ENCODE data around the gene FNBP1. TPM values are rescaled to one million over a fixed set of nuclear protein-coding genes. Genes with fewer than 3 reads are reported as not detected.

The FNBP1 gene
- total RNA-seq, 1 experiment from 2014 or later = 30.8 TPM

- CTCF ChIA-PET = interaction anchor here (0.5 kb wide), 1 partner anchor 31 kb away, joined by 3 read pairs; no protein-coding TSS in a partner anchor
Observed at GRCh38 chr9:129879991-129880653, 162.9 kb downstream of the FNBP1 start.

GRCh38 chr9:129879103-129879699 is 163.8 kb downstream of the FNBP1 start:
- H3K27ac ChIP-seq (ENCODE audit: low read length) = no peak overlapping the region
- H3F3A ChIP-seq (ENCODE audit: low read length, unreplicated experiment) = no peaks in the 10 kb centered on the region
- ChIA-PET CTCF (interaction anchor here (0.5 kb wide), 1 partner anchor 31 kb away, joined by 3 read pairs; no protein-coding TSS in a partner anchor), POLR2A (ENCODE audit: unreplicated experiment) (no interaction called here)
- no peaks in the 10 kb centered on the region for H3K9me2 ChIP-seq (replicated peaks; ENCODE audit: low read length)
- no peaks in the 10 kb centered on the region for H3K9me3 ChIP-seq (ENCODE audit: low read length)
- H3K27me3 ChIP-seq (ENCODE audit: low read length) = no peaks in the 10 kb centered on the region
- no peaks in the 10 kb centered on the region for H4K20me1 ChIP-seq (ENCODE audit: low read length)
- BruUV-seq (replicated peaks) = no TSS peak
- H3K9ac ChIP-seq (ENCODE audit: low read length) = no peak overlapping the region
- TF ChIP-seq EZH2phosphoT487 (IDR thresholded peaks at IDR 0.05; ENCODE audit: borderline replicate concordance, low read length) (no peak), EZH2 (IDR thresholded peaks at IDR 0.05; ENCODE audit: low read length, unreplicated experiment) (no peak), CTCF (conservative IDR thresholded peaks at IDR 0.05; ENCODE audit: low read depth, low read length) (no peak)
- ATAC-seq (no peak), DNase-seq (no peak)
- H3K36me3 ChIP-seq (ENCODE audit: low read depth, low read length) = no peaks in the 10 kb centered on the region
- intact Hi-C loops (cut with micrococcal nuclease) = no loop called here
- H2AFZ ChIP-seq (ENCODE audit: low read length) = no peak overlapping the region
- peaks cover 5% of the 10 kb centered on the region for H3K4me1 ChIP-seq (ENCODE audit: insufficient read depth, low read length)
- H3K4me3 ChIP-seq (ENCODE audit: low read length) = no peak overlapping the region
- H3K4me2 ChIP-seq (ENCODE audit: low read length) = no peak overlapping the region
- no peaks in the 10 kb centered on the region for H3K79me2 ChIP-seq (ENCODE audit: low read length)

More at GRCh38 chr9:129879991-129880653, 162.9 kb downstream of the FNBP1 start:
- Histone ChIP-seq H3K9me3 (ENCODE audit: low read length) (no peaks in the 10 kb centered on the region), H3K27me3 (ENCODE audit: low read length) (no peaks in the 10 kb centered on the region), H2AFZ (ENCODE audit: low read length) (no peak overlapping the region), H3K79me2 (ENCODE audit: low read length) (no peaks in the 10 kb centered on the region), H3K4me3 (ENCODE audit: low read length) (no peak overlapping the region), H3F3A (ENCODE audit: low read length, unreplicated experiment) (no peaks in the 10 kb centered on the region), H3K9me2 (replicated peaks; ENCODE audit: low read length) (no peaks in the 10 kb centered on the region), H3K27ac (ENCODE audit: low read length) (no peak overlapping the region), H3K36me3 (ENCODE audit: low read depth, low read length) (no peaks in the 10 kb centered on the region), H3K9ac (ENCODE audit: low read length) (no peak overlapping the region), H3K4me2 (ENCODE audit: low read length) (no peak overlapping the region), H3K4me1 (ENCODE audit: insufficient read depth, low read length) (peaks cover 13% of the 10 kb centered on the region), H4K20me1 (ENCODE audit: low read length) (no peaks in the 10 kb centered on the region)
- intact Hi-C loops (cut with micrococcal nuclease) = no loop called here
- TF ChIP-seq EZH2 (IDR thresholded peaks at IDR 0.05; ENCODE audit: low read length, unreplicated experiment) (no peak), CTCF (conservative IDR thresholded peaks at IDR 0.05; ENCODE audit: low read depth, low read length) (no peak), EZH2phosphoT487 (IDR thresholded peaks at IDR 0.05; ENCODE audit: borderline replicate concordance, low read length) (no peak)
- POLR2A ChIA-PET (ENCODE audit: unreplicated experiment) = no interaction called here
- no TSS peak for BruUV-seq (replicated peaks)
- DNase-seq = no peak
- ATAC-seq = no peak

- ChIA-PET POLR2A (ENCODE audit: unreplicated experiment) (no interaction called here), CTCF (no interaction called here)
- Histone ChIP-seq H2AFZ (ENCODE audit: low read length) (no peak overlapping the region), H3K27ac (ENCODE audit: low read length) (no peak overlapping the region), H3K9me2 (replicated peaks; ENCODE audit: low read length) (no peaks in the 10 kb centered on the region), H3K27me3 (ENCODE audit: low read length) (no peaks in the 10 kb centered on the region), H3K79me2 (ENCODE audit: low read length) (no peaks in the 10 kb centered on the region), H3K4me3 (ENCODE audit: low read length) (no peak overlapping the region), H3K9me3 (ENCODE audit: low read length) (no peaks in the 10 kb centered on the region), H4K20me1 (ENCODE audit: low read length) (no peaks in the 10 kb centered on the region), H3K4me2 (ENCODE audit: low read length) (no peak overlapping the region), H3K36me3 (ENCODE audit: low read depth, low read length) (no peaks in the 10 kb centered on the region), H3F3A (ENCODE audit: low read length, unreplicated experiment) (no peaks in the 10 kb centered on the region), H3K4me1 (ENCODE audit: insufficient read depth, low read length) (no peaks in the 10 kb centered on the region), H3K9ac (ENCODE audit: low read length) (no peak overlapping the region)
- BruUV-seq (replicated peaks) = no TSS peak
- DNase-seq = no peak
- no peak for ATAC-seq
- intact Hi-C loops (cut with micrococcal nuclease) = no loop called here
- no peak for TF ChIP-seq EZH2phosphoT487 (IDR thresholded peaks at IDR 0.05; ENCODE audit: borderline replicate concordance, low read length)
- TF ChIP-seq CTCF (conservative IDR thresholded peaks at IDR 0.05; ENCODE audit: low read depth, low read length) = no peak
- TF ChIP-seq EZH2 (IDR thresholded peaks at IDR 0.05; ENCODE audit: low read length, unreplicated experiment) = no peak
Observed at GRCh38 chr9:129878291-129878690, 164.7 kb downstream of the FNBP1 start.
